HG02798 (cell line): ENCODE measurements around the gene KCNV2.
"Not testable (repeated sequence)": the region's sequence is repeated elsewhere in the genome, so short reads cannot be mapped to it uniquely, and the experiment has no call there.

Source experiments
- ATAC-seq: cut with Tn5 transposase; IDR thresholded peaks from one replicate; pipeline ENCODE4 v1.9.1; 2021; ENCODE audit warnings: mild to moderate bottlenecking; ENCODE audit not compliant: unreplicated experiment, poor library complexity

KCNV2 gene

GRCh38 chr9:2717385-2717784 lies at the start of gene KCNV2:
Gene KCNV2, plus strand, starts transcription at chr9:2717510. Its CDS starts 230 bp downstream, at chr9:2717740.
- ATAC-seq, result no peak

- ATAC-seq, result no peak
Observed at GRCh38 chr9:2673161-2673560, 44.1 kb upstream of the KCNV2 start.

- ATAC-seq, result no peak
Observed at GRCh38 chr9:2674141-2674824, 43.0 kb upstream of the KCNV2 start.

GRCh38 chr9:2675834-2676233 lies 41.5 kb upstream of the KCNV2 start:
- no peak for ATAC-seq

GRCh38 chr9:2676466-2676865 lies 40.8 kb upstream of the KCNV2 start:
- no peak for ATAC-seq

GRCh38 chr9:2677915-2678889 lies 39.1 kb upstream of the KCNV2 start:
- no peak for ATAC-seq

- ATAC-seq, result no peak
Observed at GRCh38 chr9:2679011-2679410, 38.3 kb upstream of the KCNV2 start.

GRCh38 chr9:2681981-2682380 lies 35.3 kb upstream of the KCNV2 start:
- no peak for ATAC-seq

- ATAC-seq, result no peak
Observed at GRCh38 chr9:2686911-2687310, 30.4 kb upstream of the KCNV2 start.

- ATAC-seq, result no peak
Observed at GRCh38 chr9:2688636-2689035, 28.7 kb upstream of the KCNV2 start.

- ATAC-seq, result no peak
Observed at GRCh38 chr9:2691212-2691611, 26.1 kb upstream of the KCNV2 start.

- no peak for ATAC-seq
Observed at GRCh38 chr9:2691626-2692025, 25.7 kb upstream of the KCNV2 start.

- ATAC-seq, result no peak
Observed at GRCh38 chr9:2693056-2693455, 24.3 kb upstream of the KCNV2 start.

GRCh38 chr9:2697492-2697891 lies 19.8 kb upstream of the KCNV2 start:
- ATAC-seq, result peak; percentile 87

GRCh38 chr9:2700398-2700797 lies 16.9 kb upstream of the KCNV2 start:
- no peak for ATAC-seq

- ATAC-seq, result no peak
Observed at GRCh38 chr9:2700909-2701550, 16.3 kb upstream of the KCNV2 start.

GRCh38 chr9:2704504-2704903 lies 12.8 kb upstream of the KCNV2 start:
- no peak for ATAC-seq

- ATAC-seq, result not testable (repeated sequence)
Observed at GRCh38 chr9:2707256-2707655, 10.1 kb upstream of the KCNV2 start.

- peak; percentile 53 for ATAC-seq
Observed at GRCh38 chr9:2709645-2710101, 7.6 kb upstream of the KCNV2 start.

GRCh38 chr9:2711716-2712115 lies 5.6 kb upstream of the KCNV2 start:
- ATAC-seq, result no peak
